ENCODE results near the gene TBC1D23.
"Not testable (repeated sequence)": the region's sequence is repeated elsewhere in the genome, so short reads cannot be mapped to it uniquely, and the experiment has no call there.

Gene TBC1D23

DNA sequence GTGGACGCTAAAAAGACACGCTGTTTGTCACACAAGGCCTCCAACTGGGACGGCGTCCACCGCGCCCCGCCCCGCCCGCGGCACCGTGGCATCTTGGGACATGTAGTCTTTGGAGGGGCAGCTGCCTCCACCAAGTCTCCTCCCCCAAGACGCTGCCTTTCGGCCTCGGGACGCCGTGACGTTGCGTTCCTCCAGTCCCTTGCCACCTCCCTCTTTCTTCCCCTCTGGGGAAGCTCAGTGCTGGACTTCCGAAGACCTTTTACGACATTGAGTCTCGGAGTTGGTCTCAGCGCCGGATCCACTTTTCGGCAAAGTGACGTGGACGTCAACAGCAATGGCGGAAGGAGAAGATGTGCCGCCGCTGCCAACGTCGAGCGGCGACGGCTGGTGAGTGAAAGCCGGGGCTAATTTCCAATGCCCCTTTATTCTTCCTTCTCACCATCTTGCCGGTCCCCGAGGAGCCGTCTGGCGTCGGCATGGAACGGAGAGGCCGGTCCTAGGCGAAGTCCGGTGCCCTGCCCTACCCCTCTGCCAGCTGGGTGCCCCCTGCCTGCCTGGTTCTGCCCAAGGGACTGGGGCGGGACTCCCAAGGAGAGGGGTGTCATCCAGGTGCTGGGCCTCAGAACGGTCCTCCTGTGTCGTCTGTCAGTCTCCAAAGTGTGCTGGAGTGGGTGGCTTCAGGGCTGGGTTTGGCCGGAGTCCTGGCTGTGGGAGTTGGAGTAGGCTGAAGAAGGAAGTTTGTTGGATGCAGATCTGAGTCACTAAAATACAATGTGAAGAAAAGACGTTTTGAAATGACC, at the start of gene TBC1D23:
Gene TBC1D23, plus strand, starts transcription at position 308 of the 800 bp plus-strand sequence. Its CDS starts 27 bp downstream, at position 335.
- DNase-seq = peak; percentile 100

DNA sequence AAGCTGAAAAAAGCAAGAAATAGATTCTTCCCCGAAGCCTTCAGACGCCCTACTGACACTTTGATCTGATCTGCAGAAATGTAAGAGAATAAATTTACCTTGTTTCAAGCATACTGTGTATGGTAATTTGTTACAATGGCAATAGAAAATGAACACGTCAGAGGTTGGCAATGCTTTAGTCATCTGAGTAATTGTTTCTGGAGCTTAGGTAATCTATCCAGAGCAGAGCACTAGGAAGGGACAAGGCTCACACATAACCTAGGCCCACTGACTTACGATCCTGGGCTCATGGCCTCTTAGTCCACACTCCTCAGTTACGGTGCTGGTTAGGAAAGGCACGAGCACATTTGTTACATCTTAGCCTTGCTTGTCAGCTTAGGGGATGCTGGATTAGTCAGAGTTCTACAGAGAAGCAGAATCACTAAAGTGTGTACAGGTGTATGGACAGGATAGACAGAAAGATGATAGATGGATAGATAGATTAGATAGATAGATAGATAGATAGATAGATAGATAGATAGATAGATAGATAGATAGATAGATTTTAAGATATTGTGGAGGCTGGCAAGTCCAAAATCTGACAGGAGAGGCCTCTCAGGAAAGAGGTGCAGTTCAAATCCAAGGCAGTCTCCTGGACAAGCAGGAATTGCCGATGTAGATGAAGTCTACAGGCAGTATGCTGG, 46.8 kb upstream of the TBC1D23 start:
- peak; percentile 14 for DNase-seq

DNA sequence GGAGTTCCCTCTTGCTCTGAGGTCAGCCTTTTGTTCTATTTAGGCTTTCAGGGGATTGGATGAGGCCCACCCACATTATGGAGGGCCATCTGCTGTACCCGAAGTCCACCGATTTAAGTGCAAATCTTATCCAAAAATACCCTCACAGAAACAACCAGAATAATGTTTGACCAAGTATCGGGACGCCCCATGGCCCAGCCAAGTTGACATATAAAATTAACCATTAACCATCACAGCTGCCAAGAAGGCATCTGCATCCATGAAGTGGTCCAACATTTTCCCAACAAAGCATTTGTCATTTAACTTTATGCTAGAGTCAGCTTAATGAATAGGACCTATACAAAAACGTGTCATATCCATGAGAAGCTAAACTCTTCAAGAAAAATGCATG, 46.2 kb upstream of the TBC1D23 start:
- no peak for DNase-seq

DNA sequence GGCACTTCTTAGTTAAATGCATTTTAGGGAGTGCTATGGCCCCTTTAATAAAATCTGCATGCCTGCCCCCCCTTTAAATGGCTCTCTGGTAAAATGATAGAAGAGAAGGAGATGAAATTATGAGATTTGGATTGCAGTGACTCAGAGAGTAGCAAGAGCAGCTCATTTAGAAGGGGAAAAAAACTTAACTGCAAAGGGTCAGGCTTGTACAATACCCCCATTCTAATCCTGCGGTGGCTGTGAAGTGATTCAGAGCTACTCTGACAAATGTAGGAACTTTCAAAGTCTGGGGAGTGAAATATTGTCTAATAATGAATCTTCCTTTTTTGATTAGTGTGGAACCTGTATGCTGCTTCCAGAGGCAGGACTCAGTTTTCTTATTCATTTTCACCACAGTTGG, 44.1 kb upstream of the TBC1D23 start:
- DNase-seq = peak; percentile 58

DNA sequence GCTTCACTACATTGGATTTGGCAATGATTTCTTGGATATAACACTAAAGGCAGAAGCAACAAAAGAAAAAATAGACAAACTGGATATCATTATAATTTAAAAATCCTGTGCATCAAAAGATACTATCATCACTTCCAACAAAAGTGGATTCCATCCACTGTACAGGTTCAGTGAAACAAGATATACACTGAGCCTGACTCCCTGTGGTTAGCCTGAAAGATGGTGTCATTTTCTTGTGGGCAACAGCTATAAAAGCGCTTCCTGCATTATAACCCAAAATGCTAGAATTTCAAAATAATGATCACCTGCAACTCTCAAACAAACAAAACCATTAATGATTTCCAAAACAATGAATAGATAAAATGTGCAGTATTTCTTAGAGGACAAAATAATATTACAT, 39.6 kb upstream of the TBC1D23 start:
- no peak for DNase-seq

DNA sequence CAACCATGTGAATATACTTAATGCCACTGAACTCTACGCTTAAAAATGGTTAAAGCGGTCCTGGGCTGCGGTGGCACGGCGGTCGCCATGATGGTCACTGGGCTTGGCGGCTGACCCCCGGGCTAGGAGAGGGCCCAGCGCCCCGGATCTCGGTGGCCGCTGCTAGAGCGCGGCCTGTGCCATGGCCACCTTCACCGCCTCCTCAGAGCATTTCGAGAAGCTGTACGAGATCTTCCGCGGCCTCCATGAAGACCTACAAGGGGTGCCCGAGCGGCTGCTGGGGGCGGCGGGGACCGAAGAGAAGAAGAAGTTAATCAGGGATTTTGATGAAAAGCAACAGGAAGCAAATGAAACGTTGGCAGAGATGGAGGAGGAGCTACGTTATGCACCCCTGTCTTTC, 35.6 kb upstream of the TBC1D23 start:
- no peak for DNase-seq

DNA sequence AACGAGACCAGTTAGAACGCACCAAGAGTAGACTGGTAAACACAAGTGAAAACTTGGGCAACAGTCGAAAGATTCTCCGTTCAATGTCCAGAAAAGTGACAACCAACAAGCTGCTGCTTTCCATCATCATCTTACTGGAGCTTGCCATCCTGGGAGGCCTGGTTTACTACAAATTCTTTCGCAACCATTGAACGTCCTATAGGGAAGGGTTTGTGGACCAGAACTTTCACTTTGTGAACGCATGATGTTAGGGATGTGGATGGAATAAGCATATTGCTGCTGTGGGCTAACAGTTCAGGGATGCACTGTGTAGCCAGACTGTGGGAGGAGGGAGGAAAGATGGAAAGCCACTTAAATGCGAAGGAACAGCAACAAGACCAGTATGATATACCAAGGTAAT, 34.9 kb upstream of the TBC1D23 start:
- DNase-seq = no peak

DNA sequence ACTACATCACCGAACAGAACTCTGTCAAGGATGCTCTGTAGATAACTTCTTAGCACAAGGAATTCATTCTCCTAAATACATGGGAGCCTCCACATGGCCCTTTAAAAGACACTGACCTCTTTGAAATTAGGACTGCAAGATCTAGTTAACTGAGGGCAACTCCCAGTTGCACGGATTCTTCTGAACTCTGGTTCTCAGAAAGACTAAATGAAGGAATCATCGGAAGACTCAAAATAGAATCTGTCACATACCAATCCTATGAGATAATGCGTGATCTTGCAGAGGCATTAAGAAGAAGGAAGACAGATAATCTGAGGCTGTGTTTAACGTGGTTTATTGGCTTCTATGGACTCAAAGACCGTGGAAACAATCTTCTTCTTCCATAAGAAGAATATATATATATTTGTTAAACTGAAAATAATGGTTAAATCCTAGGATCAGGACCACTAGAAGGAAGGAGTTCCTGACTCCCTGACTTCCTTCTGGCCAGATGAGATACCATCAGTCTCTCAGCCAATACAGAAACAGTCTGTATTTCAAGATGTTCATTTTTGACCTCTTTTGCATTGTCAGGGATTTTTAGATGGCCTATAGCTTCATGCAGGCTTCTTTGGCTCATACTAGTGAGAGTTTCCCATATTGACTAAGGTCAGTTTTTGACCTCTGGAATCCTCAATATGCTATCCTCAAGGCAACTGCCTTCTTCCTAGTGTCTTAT, 33.9 kb upstream of the TBC1D23 start:
- DNase-seq = peak; percentile 77

DNA sequence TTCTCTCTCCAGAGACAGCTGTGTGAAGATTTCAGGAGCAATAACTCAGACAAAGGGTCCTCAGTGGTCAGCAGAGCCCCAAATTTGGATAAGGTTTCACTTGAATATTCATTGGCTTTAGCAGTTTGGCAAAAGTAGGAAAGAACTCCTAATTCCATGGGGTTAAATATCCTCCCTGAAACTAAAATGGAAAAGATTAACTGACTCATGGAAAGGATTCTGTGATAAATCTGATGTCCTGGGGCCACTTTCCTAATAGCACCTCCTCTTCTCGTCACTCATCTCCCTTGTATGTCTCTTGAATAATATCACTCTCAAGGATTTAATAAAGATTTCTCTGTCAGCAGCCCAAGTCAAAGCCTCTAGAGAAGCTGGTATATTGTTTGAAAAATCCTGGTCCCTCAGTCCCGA, 33.3 kb upstream of the TBC1D23 start:
- no peak for DNase-seq

DNA sequence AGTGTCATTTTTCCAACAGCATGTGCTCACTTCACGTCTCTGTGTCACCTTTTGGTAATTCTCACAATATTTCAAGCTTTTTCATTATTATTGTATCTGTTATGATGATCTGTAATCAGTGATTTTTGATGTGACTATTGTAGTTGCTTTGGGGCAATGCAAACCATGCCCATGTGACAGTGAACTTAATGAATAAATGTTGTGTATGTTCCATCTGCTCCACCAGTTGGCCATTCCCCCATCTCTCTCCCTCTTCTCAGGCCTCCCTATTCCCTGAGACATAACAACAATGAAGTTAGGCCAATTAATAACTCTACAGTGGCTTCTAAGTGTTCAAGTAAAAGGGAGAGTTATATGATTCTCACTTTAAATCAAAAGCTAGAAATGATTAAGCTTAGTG, 32.5 kb upstream of the TBC1D23 start:
- no peak for DNase-seq

DNA sequence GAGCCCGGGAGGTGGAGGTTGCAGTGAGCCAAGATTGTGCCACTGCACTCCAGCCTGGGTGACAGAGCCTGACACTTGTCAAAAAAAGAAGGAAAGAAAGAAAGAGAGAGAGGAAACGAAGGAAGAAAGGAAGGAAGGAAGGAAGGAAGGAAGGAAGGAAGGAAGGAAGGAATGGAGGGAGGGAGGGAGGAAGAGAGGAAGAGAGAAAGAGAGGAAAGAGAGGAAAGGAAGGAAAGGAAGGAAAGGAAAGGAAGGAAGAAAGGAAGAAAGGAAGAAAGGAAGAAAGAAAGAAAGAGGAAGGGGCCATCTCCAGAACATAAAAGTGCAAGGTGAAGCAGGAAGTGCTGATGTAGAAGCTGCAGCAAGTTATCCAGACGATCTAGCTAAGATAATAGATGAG, 31.6 kb upstream of the TBC1D23 start:
- not testable (repeated sequence) for DNase-seq

DNA sequence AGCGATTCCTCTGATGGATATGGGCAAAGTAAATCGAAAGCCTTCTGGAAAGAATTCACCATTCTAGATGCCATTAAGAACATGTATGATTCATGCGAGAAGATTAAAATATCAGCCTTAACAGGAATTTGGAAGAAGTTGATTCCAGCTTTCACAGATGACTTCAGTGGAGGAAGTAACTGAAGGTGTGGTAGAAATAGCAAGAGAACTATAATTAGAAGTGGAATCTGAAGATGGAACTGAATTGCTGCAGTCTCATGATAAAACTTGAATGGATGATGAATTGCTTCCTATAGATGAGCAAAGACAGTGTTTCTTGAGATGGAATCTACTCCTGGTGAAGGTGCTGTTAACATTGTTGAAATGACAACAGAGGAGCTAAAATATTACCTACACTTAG, 30.1 kb upstream of the TBC1D23 start:
- DNase-seq = peak; percentile 49

DNA sequence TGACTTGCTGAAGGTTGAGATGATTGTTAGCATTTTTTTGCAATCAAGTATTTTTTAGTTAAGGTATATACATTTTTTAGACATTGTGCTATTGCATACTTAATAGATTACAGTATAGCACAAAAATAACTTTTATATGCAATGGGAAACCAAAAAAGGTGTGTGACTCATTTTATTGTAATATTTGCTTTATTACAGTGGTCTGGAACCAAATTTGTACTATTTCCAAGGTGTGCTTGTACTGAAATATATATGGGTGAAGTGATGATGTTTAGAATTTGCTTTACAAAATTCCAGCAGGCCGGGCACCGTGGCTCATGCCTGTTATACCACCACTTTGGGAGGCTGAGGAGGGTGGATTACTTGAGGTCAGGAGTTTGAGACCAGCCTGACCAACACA, 29.1 kb upstream of the TBC1D23 start:
- peak; percentile 59 for DNase-seq

DNA sequence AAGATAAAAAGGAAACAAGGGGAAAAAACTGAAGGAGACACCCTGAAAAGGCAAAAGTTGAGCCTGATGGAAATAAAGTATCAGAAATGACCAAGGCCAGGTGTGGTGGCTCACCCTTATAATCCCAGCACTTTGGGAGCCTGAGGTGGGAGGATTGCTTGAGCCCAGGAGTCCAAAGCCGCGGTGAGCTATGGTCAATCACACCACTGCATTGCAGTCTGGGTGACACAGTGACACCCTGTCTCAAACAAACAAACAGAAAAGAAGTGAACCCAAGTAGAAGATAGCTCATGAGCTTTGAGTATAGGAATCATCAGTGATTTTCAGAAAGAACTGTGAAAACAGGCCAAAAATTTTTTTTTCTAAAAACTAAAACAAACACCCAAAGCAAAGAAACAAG, 26.4 kb upstream of the TBC1D23 start:
- DNase-seq = no peak

DNA sequence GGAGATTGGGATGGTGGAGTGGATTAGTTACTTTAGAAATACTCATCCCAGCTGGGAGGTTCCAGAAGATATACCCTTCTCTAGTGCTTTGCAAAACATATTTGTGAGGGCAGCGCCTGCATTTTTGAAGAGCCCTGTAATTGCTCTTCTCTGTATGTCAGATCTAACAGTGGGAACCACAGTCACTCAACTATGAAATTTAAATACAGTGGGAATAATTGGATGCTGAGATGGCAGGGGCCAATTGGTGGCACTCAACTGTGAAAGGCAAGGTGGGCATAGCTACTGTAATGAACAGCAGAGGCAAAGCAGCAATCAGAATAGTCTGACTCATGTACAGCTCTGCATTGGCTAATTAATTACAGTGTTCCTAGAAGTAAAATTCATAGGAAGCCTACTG, 22.2 kb upstream of the TBC1D23 start:
- no peak for DNase-seq

DNA sequence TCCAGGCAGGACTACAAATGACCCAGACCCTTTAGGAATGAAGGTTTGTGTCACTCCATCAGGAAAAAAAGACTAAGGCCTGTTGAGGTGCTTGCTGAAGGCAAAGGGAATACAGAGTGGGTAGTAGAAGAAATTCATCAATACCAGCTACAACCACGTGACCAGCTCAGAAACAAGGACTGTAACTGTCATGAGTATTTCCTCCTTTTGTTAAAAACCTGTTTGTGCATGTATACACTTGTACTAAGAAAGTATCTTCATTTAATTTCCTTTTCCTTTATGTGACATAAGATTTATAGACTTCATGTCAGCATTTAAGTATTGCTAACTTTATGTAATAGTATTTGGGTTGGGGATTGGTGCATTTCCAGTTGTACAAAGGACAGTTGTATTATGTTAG, 18.3 kb upstream of the TBC1D23 start:
- DNase-seq = not testable (repeated sequence)

DNA sequence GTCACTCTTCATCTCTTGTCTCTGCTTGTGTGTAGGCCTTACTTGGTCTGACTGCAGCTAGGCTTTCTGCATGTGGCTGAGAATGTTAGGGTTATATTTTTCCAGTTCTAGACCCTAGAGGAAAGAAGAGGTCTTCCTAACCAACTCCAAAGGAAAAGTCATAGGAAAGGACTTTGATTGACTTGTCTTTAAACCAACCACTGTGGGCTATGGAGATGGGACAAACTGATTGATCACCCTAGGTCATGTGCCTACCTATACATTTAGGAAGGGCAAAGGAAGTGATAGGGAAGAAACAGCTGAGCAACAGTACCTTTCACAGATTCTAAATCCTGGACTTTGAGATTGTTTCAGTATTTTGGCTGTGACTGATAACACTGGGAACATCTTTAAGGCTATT, 16.5 kb upstream of the TBC1D23 start:
- DNase-seq = no peak

DNA sequence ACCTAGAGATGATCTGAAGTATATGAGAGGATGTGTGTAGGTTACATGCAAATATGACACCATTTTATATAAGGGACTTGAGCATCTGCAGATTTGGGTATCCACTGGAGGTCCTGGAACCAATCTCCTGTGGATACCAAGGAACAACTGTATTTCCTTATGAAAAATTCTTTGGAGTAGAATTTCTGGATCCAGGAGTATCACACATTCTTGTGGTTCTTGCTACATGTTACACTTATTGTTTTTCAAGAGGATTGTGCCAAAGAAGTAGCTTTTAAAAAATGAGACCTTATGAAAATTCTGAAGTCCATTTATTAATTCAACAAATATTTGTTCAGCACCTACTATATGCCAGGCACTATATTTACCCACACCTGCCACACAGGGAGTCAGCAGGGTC, 15.7 kb upstream of the TBC1D23 start:
- peak; percentile 31 for DNase-seq

DNA sequence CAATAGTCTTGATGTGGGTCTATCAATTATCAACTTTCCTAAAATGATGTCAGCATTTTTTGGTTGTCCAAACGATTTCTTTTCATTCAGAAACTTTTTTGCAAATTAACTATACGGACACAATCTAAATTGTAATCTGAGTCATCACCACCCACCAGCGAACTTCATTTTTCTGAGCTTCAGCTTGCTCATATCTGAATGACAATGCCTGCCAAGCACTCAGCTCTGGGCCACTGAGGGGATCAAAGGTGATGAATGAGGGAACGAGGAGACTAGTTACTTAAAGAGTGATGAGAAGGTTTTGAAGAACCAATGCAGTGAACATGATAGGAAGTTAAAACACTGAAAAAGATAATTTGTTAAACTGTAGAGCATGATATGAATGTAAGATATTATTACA, 14.9 kb upstream of the TBC1D23 start:
- peak; percentile 55 for DNase-seq

DNA sequence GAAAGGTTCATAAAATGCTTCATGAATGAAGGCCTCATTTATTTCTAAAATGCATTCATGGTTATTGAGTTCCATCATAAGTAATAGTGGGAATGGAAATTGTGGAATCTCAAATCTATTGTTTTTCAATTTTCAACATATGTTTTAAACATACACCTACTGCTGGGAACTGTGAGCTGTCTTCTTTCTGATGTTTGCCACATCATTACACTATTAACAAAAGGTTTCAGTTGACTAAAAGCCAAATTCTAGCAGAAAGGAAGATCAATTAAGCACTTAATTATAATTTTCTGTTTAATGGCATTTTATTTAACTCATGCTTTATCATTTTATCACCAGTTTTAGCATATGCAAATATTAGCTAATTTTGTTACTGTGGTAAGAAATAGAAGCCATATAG, 13.8 kb upstream of the TBC1D23 start:
- DNase-seq = no peak

DNA sequence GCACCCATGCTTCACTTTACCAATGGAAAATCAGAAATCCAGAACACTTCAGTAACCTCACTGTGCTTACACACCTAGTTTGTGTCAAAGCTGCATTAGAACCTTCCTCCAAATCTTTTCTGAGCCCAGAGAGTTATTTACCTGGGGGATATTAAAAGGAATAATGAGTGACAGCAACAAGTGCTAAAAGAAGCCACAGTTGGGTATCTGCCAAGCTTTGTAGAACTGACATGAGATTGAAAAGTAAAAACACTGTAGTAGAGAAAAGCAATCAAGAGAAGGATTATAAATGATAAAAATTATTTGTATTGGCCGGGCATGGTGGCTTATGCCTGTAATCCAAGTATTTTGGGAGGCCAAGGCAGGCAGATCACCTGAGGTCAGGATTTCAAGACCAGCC, 8.8 kb upstream of the TBC1D23 start:
- DNase-seq = no peak

DNA sequence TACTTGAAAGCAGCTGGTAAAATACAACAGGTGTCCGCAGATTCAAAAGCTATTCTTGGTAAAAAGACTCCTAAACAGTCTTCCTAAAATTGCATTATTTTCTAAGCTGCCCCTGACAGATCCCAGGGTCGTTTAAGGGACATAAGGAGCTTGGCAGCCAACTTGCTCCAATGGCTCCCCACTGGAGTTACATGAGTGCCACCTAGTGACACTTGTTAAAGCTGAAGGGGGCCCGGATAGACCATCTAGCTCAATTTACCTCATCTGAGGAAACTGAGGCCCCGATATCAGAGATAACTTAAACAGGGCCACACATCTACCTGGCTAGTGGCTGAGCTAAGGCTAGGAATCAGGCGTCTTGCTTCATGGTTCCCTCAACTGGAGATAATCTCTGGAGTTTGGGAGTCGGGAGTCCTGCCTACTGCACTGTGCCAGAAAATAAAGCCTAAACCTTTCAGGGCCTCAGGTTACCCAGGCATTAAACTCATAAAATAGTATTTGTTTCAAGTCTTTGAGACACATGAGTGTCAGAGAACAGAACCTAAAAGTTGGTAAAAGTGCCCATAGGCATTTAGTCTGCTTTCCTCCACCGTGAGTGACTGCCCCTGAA, 6.5 kb upstream of the TBC1D23 start:
- DNase-seq = peak; percentile 77

DNA sequence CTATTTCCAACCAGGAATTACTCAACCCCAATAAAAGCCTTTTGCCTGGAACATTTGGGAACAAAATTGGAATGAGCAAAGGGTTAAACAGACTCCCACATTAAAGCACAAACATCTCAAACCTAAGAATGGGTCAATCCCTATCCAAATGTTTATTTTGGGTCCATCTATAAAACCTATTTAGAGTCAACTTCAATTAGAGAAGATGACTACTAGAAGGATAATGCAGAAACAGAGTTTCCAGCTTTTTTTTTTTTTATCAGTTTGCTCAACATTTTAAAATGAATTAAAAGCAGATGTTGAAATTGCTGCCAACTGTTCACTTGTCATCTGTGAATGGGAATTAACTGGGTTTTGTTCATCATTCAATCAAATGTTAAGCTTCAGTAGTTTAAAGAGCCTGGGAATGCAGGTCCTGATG, 4.1 kb upstream of the TBC1D23 start:
- peak; percentile 78 for DNase-seq

All from fibroblast of skin of right quadriceps (primary cell).